Ishikawa (cell line): ENCODE data around the gene KIF3C.
A peak's percentile ranks its signal among the peaks of the same experiment; 100 is the strongest.

ENCODE experiments used
- CEBPB ChIP-seq: IDR thresholded peaks from 2 replicates; pipeline ENCODE4 v1.6.1; 2012
- CREB1 ChIP-seq: IDR thresholded peaks from 2 replicates; pipeline ENCODE4 v1.6.1; 2012; ENCODE audit warnings: low read depth
- EGR1 ChIP-seq: IDR thresholded peaks from 2 replicates; pipeline ENCODE4 v1.6.1; 2012
- EP300 ChIP-seq: IDR thresholded peaks from 2 replicates; pipeline ENCODE4 v1.6.1; 2012; ENCODE audit warnings: borderline replicate concordance
- FOXM1 ChIP-seq: IDR thresholded peaks from 2 replicates; pipeline ENCODE4 v1.6.1; 2012; ENCODE audit warnings: low read depth, borderline replicate concordance
- MAX ChIP-seq: IDR thresholded peaks from 2 replicates; pipeline ENCODE4 v1.6.1; 2012
- NFIC ChIP-seq: IDR thresholded peaks from 2 replicates; pipeline ENCODE4 v1.6.1; 2012
- RAD21 ChIP-seq: IDR thresholded peaks from 2 replicates; pipeline ENCODE4 v1.6.1; 2012; ENCODE audit warnings: low read depth
- REST ChIP-seq: IDR thresholded peaks from 2 replicates; pipeline ENCODE4 v1.6.1; 2012; ENCODE audit warnings: low read depth, mild to moderate bottlenecking
- TAF1 ChIP-seq: IDR thresholded peaks from 2 replicates; pipeline ENCODE4 v1.6.1; 2012; ENCODE audit warnings: low read depth, mild to moderate bottlenecking
- TCF12 ChIP-seq: IDR thresholded peaks from 2 replicates; pipeline ENCODE4 v1.6.1; 2012; ENCODE audit warnings: low read depth
- TEAD4 ChIP-seq: IDR thresholded peaks from 2 replicates; pipeline ENCODE4 v1.6.1; 2012
- USF1 ChIP-seq: IDR thresholded peaks from 2 replicates; pipeline ENCODE4 v1.6.1; 2012
- YY1 ChIP-seq: IDR thresholded peaks from 2 replicates; pipeline ENCODE4 v1.6.1; 2012; ENCODE audit warnings: low read depth
- ZBTB7A ChIP-seq: IDR thresholded peaks from 2 replicates; pipeline ENCODE4 v1.6.1; 2012; ENCODE audit warnings: low read depth

Gene KIF3C

GRCh38 chr2:26000561-26001082, 18.3 kb upstream of the KIF3C start:
- TF ChIP-seq YY1 (no peak), TCF12 (no peak), USF1 (peak; percentile 15; the same call in 1 of the 2 replicates), NFIC (no peak), MAX (no peak), FOXM1 (no peak), CREB1 (no peak), REST (no peak), TAF1 (no peak), RAD21 (peak; percentile 16; the same call in 1 of the 2 replicates), EGR1 (peak; percentile 73), EP300 (no peak)

GRCh38 chr2:25999406-25999805, 17.1 kb upstream of the KIF3C start:
- TF ChIP-seq CEBPB = peak; percentile 55

GRCh38 chr2:25996844-25997243, 14.5 kb upstream of the KIF3C start:
- TF ChIP-seq TAF1 (no peak), REST (no peak), CEBPB (no peak), EP300 (no peak), FOXM1 (no peak), NFIC (no peak), ZBTB7A (no peak), MAX (no peak), TCF12 (no peak), TEAD4 (no peak), RAD21 (no peak), USF1 (no peak), YY1 (no peak), EGR1 (no peak), CREB1 (no peak)

GRCh38 chr2:25994509-25994908, 12.2 kb upstream of the KIF3C start:
- TF ChIP-seq NFIC (no peak), USF1 (no peak), EP300 (no peak)

- TF ChIP-seq FOXM1 (no peak), TCF12 (no peak), TAF1 (no peak), REST (no peak), ZBTB7A (no peak), RAD21 (no peak), YY1 (no peak), TEAD4 (no peak), USF1 (no peak), NFIC (no peak), EGR1 (no peak)
Measured at GRCh38 chr2:25993049-25993448, 10.8 kb upstream of the KIF3C start.
